Measurements from ENCODE around the gene SCN5A.

GRCh38 chr3:38616111-38616510 lies 33.4 kb downstream of the SCN5A start:
- no peak for TF ChIP-seq CTCF (IDR thresholded peaks at IDR 0.05)
- no peak for TF ChIP-seq POLR2AphosphoS5 (IDR thresholded peaks at IDR 0.05)
- TF ChIP-seq EP300 (IDR thresholded peaks at IDR 0.05): no peak
- TF ChIP-seq POLR2A (IDR thresholded peaks at IDR 0.05): no peak
